ENCODE measurements around the gene ASGR1. TPM values are rescaled to one million over a fixed set of nuclear protein-coding genes. Genes with fewer than 3 reads are reported as not detected.
A peak's percentile ranks its signal among the peaks of the same experiment; 100 is the strongest.

The ASGR1 gene
- total RNA-seq, 2 experiments from 2014 or later = 2.8 to 4.4 TPM

GRCh38 chr17:7207120-7208001 lies 28.2 kb upstream of the ASGR1 start:
- Mint-ChIP-seq H3K4me3 (no peak overlapping the region), H3K4me1 (peaks cover 28% of the 10 kb centered on the region), H3K9me3 (no peaks in the 10 kb centered on the region), H3K27ac (peak overlapping the region; percentile 42), H3K36me3 (no peaks in the 10 kb centered on the region), H3K27me3 (no peaks in the 10 kb centered on the region)
- no peak for DNase-seq

GRCh38 chr17:7205561-7205960 lies 26.4 kb upstream of the ASGR1 start:
- Mint-ChIP-seq H3K4me1 (peaks cover 25% of the 10 kb centered on the region), H3K36me3 (no peaks in the 10 kb centered on the region), H3K27ac (peak overlapping the region; percentile 93), H3K9me3 (no peaks in the 10 kb centered on the region), H3K4me3 (peak overlapping the region; percentile 81), H3K27me3 (no peaks in the 10 kb centered on the region)
- no peak for DNase-seq

- Mint-ChIP-seq H3K27me3 (no peaks in the 10 kb centered on the region), H3K36me3 (no peaks in the 10 kb centered on the region), H3K4me3 (peak overlapping the region; percentile 81), H3K4me1 (peaks cover 25% of the 10 kb centered on the region), H3K27ac (peak overlapping the region; percentile 93), H3K9me3 (no peaks in the 10 kb centered on the region)
- peak; percentile 95 for DNase-seq
These were observed 25.8 kb upstream of the ASGR1 start for GRCh38 chr17:7204828-7205461.

DNA sequence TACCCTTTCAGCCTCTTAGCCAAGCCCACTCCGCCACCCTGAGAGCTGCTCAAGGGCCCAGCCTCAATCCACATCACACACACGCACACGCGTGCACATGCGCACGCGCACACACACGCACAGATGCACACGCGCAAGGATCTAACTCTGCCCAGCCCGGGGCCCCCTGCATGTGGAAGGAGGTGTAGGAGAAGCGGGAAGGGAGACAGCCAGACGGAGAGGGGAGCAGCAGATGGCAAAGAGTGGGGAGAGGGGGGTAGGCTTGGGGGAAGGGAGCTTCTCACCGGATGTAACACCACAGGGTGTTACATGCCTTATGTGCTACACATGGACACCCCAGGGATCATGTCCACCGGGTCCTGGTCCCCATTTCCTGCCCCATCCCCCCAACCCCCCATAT lies 25.2 kb upstream of the ASGR1 start:
- H3K36me3 Mint-ChIP-seq = no peaks in the 10 kb centered on the region
- H3K4me1 Mint-ChIP-seq = peaks cover 25% of the 10 kb centered on the region
- H3K27ac Mint-ChIP-seq = peak overlapping the region; percentile 93
- peak overlapping the region; percentile 81 for H3K4me3 Mint-ChIP-seq
- no peak for DNase-seq
- no peaks in the 10 kb centered on the region for H3K9me3 Mint-ChIP-seq
- no peaks in the 10 kb centered on the region for H3K27me3 Mint-ChIP-seq

DNA sequence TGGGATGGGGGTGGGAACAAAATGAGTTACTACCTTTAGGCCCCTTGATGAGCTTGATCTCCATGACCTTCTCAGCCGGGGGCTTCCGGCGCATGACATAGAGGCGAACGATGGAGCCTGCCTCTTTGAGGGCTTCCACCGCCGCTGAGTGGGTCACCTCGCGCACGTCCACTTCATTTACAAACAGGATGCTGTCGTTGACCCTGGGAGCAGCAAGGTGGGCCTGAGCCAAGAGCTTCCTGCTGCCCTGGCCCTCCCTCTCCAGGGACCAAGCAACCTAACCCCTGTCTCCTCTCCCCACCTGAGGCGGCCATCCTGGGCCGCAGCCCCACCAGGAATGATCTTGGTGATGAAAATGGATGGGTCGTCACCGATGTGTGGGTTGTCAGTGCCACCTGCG lies 24.2 kb upstream of the ASGR1 start:
- peak overlapping the region; percentile 9 for H3K4me3 Mint-ChIP-seq
- H3K9me3 Mint-ChIP-seq = no peaks in the 10 kb centered on the region
- no peaks in the 10 kb centered on the region for H3K27me3 Mint-ChIP-seq
- H3K27ac Mint-ChIP-seq = no peak overlapping the region
- H3K36me3 Mint-ChIP-seq = no peaks in the 10 kb centered on the region
- peaks cover 25% of the 10 kb centered on the region for H3K4me1 Mint-ChIP-seq
- DNase-seq = no peak

GRCh38 chr17:7196651-7197401 lies 17.7 kb upstream of the ASGR1 start:
- no peak for DNase-seq
- Mint-ChIP-seq H3K36me3 (peaks cover 3% of the 10 kb centered on the region), H3K9me3 (no peaks in the 10 kb centered on the region), H3K27me3 (no peaks in the 10 kb centered on the region), H3K4me3 (no peak overlapping the region), H3K27ac (no peak overlapping the region), H3K4me1 (peaks cover 2% of the 10 kb centered on the region)

DNA sequence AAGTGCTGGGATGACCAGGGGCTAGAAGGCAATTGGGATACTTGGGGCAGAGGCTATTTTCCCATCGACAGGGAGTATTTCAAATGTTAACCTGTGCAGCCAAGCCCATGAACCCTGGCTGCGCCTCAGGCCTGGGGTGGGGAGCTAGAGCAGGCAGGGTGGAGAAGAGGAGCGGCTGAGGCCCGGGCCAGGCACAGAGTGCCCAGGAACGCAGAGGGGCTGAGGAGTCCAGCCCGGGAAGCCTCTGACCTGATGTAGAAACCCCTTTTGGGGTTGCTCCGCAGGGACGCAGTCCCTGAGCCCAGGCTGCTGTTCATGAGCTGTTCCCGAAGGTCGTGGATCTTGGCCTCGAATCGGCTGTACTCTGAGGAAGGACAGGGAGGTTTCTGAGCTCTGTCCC lies 16.8 kb upstream of the ASGR1 start:
- Mint-ChIP-seq H3K27ac (no peak overlapping the region), H3K4me1 (peaks cover 2% of the 10 kb centered on the region)

GRCh38 chr17:7192271-7192937 lies 13.2 kb upstream of the ASGR1 start:
- no peak overlapping the region for H3K4me3 Mint-ChIP-seq
- H3K9me3 Mint-ChIP-seq = no peaks in the 10 kb centered on the region
- no peaks in the 10 kb centered on the region for H3K27me3 Mint-ChIP-seq
- H3K36me3 Mint-ChIP-seq = peaks cover 3% of the 10 kb centered on the region
- peaks cover 2% of the 10 kb centered on the region for H3K4me1 Mint-ChIP-seq
- H3K27ac Mint-ChIP-seq = no peak overlapping the region
- no peak for DNase-seq

More for the DNA sequence above, 16.8 kb upstream of the ASGR1 start:
- peaks cover 3% of the 10 kb centered on the region for H3K36me3 Mint-ChIP-seq
- H3K27me3 Mint-ChIP-seq = no peaks in the 10 kb centered on the region
- no peaks in the 10 kb centered on the region for H3K9me3 Mint-ChIP-seq
- no peak for DNase-seq
- H3K4me3 Mint-ChIP-seq = no peak overlapping the region

DNA sequence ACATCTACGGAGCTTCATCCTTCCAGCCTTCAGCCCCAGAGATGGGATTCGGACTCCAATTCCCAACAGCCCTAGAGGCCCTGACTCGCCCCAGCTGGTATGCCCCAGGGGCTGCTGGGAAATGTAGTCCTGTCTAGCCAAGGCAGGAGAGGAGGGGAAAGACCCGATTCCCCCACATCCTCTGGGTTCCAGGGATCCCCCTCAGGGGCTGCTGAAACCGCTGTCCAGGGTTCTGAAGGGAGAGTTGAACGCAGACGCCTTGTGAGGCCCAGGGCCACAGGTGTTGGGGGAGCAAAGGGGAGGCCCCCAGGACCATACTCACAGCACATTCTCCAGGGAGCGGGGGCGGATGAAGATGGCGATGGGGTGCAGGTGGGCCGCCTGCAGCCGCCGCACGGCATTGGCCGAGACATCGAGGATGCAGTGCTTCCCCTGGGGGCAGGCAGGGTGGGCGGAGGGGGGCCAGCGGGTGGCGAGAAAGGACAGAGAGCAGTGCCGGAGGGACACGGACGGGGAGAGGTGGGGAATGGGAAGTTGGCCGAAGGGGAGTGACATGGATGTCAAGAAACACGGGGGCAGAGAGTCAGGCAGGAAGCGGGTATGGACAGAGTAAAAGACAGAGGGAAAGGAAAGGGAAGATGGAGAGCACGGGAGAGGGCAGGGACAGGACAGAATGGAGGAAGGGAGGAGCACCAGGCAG lies 12.6 kb upstream of the ASGR1 start:
- Mint-ChIP-seq H3K27ac (no peak overlapping the region), H3K9me3 (no peaks in the 10 kb centered on the region), H3K36me3 (peaks cover 3% of the 10 kb centered on the region), H3K4me1 (peaks cover 2% of the 10 kb centered on the region), H3K4me3 (no peak overlapping the region), H3K27me3 (no peaks in the 10 kb centered on the region)
- no peak for DNase-seq

DNA sequence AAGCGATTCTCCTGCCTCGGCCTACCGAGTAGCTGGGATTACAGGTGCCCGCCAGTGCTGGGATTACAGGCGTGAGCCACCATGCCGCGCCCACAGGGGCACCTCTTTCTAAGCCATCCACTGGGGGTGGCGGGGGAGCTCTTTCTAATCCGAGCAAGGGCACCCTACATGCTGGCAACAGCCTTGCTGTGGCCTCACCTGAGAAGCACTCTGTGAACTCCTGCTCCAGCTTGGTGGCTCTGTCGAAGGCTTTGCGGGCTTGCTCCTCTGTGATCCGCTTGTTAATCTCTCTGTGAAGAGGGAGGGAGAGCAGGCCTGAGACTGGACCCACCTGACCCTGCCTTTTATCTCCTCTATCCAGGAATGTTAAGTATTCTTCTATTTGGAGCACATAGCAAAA lies 11.9 kb upstream of the ASGR1 start:
- peaks cover 3% of the 10 kb centered on the region for H3K36me3 Mint-ChIP-seq
- no peak for DNase-seq
- H3K27me3 Mint-ChIP-seq = no peaks in the 10 kb centered on the region
- no peak overlapping the region for H3K27ac Mint-ChIP-seq
- H3K4me1 Mint-ChIP-seq = peaks cover 2% of the 10 kb centered on the region
- H3K4me3 Mint-ChIP-seq = no peak overlapping the region
- no peaks in the 10 kb centered on the region for H3K9me3 Mint-ChIP-seq

- Mint-ChIP-seq H3K27me3 (no peaks in the 10 kb centered on the region), H3K9me3 (no peaks in the 10 kb centered on the region), H3K4me1 (peaks cover 2% of the 10 kb centered on the region), H3K4me3 (no peak overlapping the region), H3K27ac (no peak overlapping the region), H3K36me3 (peaks cover 3% of the 10 kb centered on the region)
- DNase-seq = no peak
These were observed 11.2 kb upstream of the ASGR1 start for GRCh38 chr17:7190276-7190917.

DNA sequence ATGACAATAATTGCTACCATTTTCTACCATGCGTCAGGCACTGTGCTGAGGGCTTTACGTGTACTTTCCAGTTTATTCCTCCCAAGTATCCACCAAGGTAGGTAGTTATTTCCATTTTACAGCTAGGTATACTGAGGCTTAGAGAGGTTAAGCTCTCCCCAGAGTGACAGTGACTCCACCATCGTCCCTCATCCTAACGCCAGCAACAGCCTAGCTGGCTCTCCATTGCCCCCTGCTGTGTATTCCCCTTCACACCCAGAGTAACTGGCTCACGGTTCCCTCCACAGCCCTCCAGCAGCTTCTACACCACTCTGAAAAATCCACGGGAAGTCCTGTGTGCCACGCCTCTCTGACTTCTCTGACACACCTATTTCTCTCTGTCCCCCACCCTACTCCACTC lies 7.1 kb upstream of the ASGR1 start:
- Mint-ChIP-seq H3K27ac (no peak overlapping the region), H3K36me3 (no peaks in the 10 kb centered on the region), H3K4me1 (no peaks in the 10 kb centered on the region), H3K4me3 (no peak overlapping the region), H3K27me3 (no peaks in the 10 kb centered on the region), H3K9me3 (no peaks in the 10 kb centered on the region)
- DNase-seq = no peak

DNA sequence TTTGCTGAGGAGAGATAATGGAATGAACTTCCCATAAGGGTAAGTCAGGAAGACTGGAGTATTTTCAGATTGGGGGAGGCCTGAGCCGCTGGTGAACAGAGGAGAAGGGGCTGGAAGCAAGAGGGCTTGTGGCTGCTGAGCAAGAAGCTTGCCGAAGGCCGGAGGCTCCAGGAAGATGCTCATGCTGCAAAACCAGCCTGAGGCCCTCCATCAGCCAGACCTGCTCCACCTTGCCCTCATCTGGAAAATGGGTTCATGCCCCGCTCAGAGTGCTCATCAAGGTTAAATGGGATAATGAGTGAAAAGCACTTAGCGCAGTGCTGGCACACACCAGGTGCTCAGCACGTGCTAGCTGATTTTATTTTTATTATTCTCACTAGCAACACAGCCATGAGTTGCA lies 5.5 kb upstream of the ASGR1 start:
- H3K36me3 Mint-ChIP-seq = no peaks in the 10 kb centered on the region
- no peak overlapping the region for H3K4me3 Mint-ChIP-seq
- H3K27me3 Mint-ChIP-seq = no peaks in the 10 kb centered on the region
- no peak overlapping the region for H3K27ac Mint-ChIP-seq
- no peaks in the 10 kb centered on the region for H3K4me1 Mint-ChIP-seq
- no peak for DNase-seq
- H3K9me3 Mint-ChIP-seq = no peaks in the 10 kb centered on the region

DNA sequence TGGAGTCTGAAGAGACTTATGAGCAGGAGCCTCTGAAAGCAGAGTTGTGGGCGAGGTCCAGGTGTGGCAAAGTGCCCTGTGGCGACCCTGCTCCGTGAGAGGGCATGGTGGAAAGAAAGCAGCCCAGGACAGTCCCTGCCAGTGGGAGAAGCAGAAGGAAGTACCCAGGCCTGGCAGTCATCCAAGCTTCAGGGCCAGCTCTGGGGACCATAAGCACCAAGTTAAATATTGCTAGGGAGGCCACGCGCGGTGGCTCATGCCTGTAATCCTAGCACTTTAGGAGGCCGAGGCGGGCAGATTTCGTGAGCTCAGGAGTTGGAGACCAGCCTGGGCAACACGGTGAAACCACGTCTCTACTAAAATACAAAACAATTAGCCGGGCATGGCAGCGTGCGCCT lies 4.9 kb upstream of the ASGR1 start:
- Mint-ChIP-seq H3K4me1 (no peaks in the 10 kb centered on the region), H3K4me3 (no peak overlapping the region), H3K27me3 (no peaks in the 10 kb centered on the region), H3K9me3 (no peaks in the 10 kb centered on the region), H3K36me3 (no peaks in the 10 kb centered on the region), H3K27ac (no peak overlapping the region)
- no peak for DNase-seq

Data from activated naive CD8-positive, alpha-beta T cell treated with anti-CD3 and anti-CD28 coated beads for 36 hours (primary cell).